IPS DF 4.7 (cell line): ENCODE measurements around the gene MAP3K13.
"Not testable (repeated sequence)": the region's sequence is repeated elsewhere in the genome, so short reads cannot be mapped to it uniquely, and the experiment has no call there.

Source experiments
- DNase-seq: peaks from one replicate; pipeline ENCODE4 v3.0.0-alpha.2; 2013; ENCODE audit warnings: low spot score; ENCODE audit errors: extremely low read depth

The MAP3K13 gene

GRCh38 chr3:185397676-185398075 is 34.7 kb downstream of the MAP3K13 start:
- DNase-seq = no peak

- no peak for DNase-seq
Measured at GRCh38 chr3:185399737-185400667, 37.1 kb downstream of the MAP3K13 start.

- no peak for DNase-seq
Measured at GRCh38 chr3:185400866-185401265, 37.9 kb downstream of the MAP3K13 start.

- no peak for DNase-seq
Measured at GRCh38 chr3:185401319-185401955, 38.5 kb downstream of the MAP3K13 start.

- no peak for DNase-seq
Measured at GRCh38 chr3:185402561-185402960, 39.6 kb downstream of the MAP3K13 start.

- DNase-seq = no peak
Measured at GRCh38 chr3:185403002-185403401, 40.1 kb downstream of the MAP3K13 start.

GRCh38 chr3:185405243-185405642 is 42.3 kb downstream of the MAP3K13 start:
- no peak for DNase-seq

GRCh38 chr3:185405664-185406063 is 42.7 kb downstream of the MAP3K13 start:
- no peak for DNase-seq

GRCh38 chr3:185406121-185406620 is 43.2 kb downstream of the MAP3K13 start:
- no peak for DNase-seq

GRCh38 chr3:185409957-185410356 is 47.0 kb downstream of the MAP3K13 start:
- no peak for DNase-seq

- no peak for DNase-seq
Measured at GRCh38 chr3:185411133-185411532, 48.2 kb downstream of the MAP3K13 start.

GRCh38 chr3:185416513-185416912 is 53.6 kb downstream of the MAP3K13 start:
- no peak for DNase-seq

- DNase-seq = not testable (repeated sequence)
Measured at GRCh38 chr3:185418561-185418977, 55.6 kb downstream of the MAP3K13 start.

GRCh38 chr3:185420762-185421161 is 57.8 kb downstream of the MAP3K13 start:
- no peak for DNase-seq

- DNase-seq = no peak
Measured at GRCh38 chr3:185421577-185422232, 58.8 kb downstream of the MAP3K13 start.

- no peak for DNase-seq
Measured at GRCh38 chr3:185422677-185423076, 59.7 kb downstream of the MAP3K13 start.

GRCh38 chr3:185423178-185423577 is 60.2 kb downstream of the MAP3K13 start:
- no peak for DNase-seq

GRCh38 chr3:185424435-185424834 is 61.5 kb downstream of the MAP3K13 start:
- no peak for DNase-seq

- no peak for DNase-seq
Measured at GRCh38 chr3:185430375-185430774, 67.4 kb downstream of the MAP3K13 start.

- DNase-seq = no peak
Measured at GRCh38 chr3:185439745-185440466, 77.0 kb downstream of the MAP3K13 start.

GRCh38 chr3:185442031-185442430 is 79.1 kb downstream of the MAP3K13 start:
- DNase-seq = no peak
